Ovary (tissue), 10 donors: ENCODE results near the gene MINDY4B. TPM values are rescaled to one million over a fixed set of nuclear protein-coding genes. Genes with fewer than 3 reads are reported as not detected.

ENCODE experiments used
- DNase-seq, 5 donors: peaks; one replicate each; pipeline ENCODE4 v3.0.0-alpha.2; 2019 to 2020
- H3K27ac ChIP-seq, 2 donors: fragments of 200-600 bp; one replicate each; pipeline versions ENCODE4 v1.5.1 to v1.8.0; 2019 to 2022
- H3K27me3 ChIP-seq: fragments of 200-600 bp; one replicate; pipeline ENCODE4 v1.8.0; 2022
- H3K36me3 ChIP-seq: fragments of 200-600 bp; sonication (generic); one replicate; pipeline ENCODE4 v1.5.1; 2019
- H3K4me1 ChIP-seq: one replicate; pipeline ENCODE4 v1.8.1; 2013; ENCODE audit warnings: mild to moderate bottlenecking, moderate library complexity; ENCODE audit not compliant: insufficient read depth
- H3K4me3 ChIP-seq: fragments of 200-600 bp; sonication (generic); one replicate; pipeline ENCODE4 v1.5.1; 2017
- H3K9me3 ChIP-seq, 2 donors: fragments of 200-600 bp in 1 of 2; sonication (generic) in 1 of 2; one replicate each; pipeline versions ENCODE4 v1.5.1 to v1.8.1; 2013 to 2019; ENCODE audit warnings: mild to moderate bottlenecking in 1 of 2, moderate library complexity in 1 of 2
- CTCF ChIP-seq, 3 donors: fragments of 450-650 bp in 2 of 3; fragments of 200-600 bp in 1 of 3; IDR thresholded peaks; one replicate each; pipeline versions ENCODE4 v1.5.1 to v1.8.0; 2016 to 2022; ENCODE audit warnings: antibody characterized with exemption in 3 of 3, mild to moderate bottlenecking in 1 of 3
- EP300 ChIP-seq: sonication (generic); formaldehyde crosslinking; IDR thresholded peaks from one replicate; pipeline ENCODE4 v1.6.1; 2017; ENCODE audit warnings: antibody characterized with exemption
- POLR2A ChIP-seq: fragments of 450-650 bp; IDR thresholded peaks from one replicate; pipeline ENCODE4 v1.6.1; 2017; ENCODE audit warnings: antibody characterized with exemption, mild to moderate bottlenecking, moderate library complexity
- WGBS, 3 donors: extraction: QIAGEN DNeasy Blood & Tissue Kit in 1 of 3; methylation state at CpG; one replicate each; pipeline versions ENCODE4 v1.1.5 to v1.1.7; 2013 to 2017; 5-methylcytosine and 5-hydroxymethylcytosine counted together
- intact Hi-C, 4 donors: fragments of 100-400 bp; cut with DNase I; formaldehyde crosslinking; loops; one replicate each; pipeline versions ENCODE4 v1.11.0 to v1.15.1; 2022 to 2023
- long read RNA-seq, 3 donors: library from polyadenylated mRNA in 2 of 3; unstranded in 2 of 3; transcript quantifications; one replicate each; pipeline ENCODE4 v2.0.0 and lab custom pipeline, GENCODE V29; 2021 to 2026
- polyA plus RNA-seq, 2 donors: library from polyadenylated mRNA; stranded (reverse); fragments of 200-250 nt in 1 of 2; fragments of 350-450 nt in 1 of 2; fragmentation: Illumina TruSeq in 1 of 2; extraction: RNeasy Lipid Tissue Mini Kit (QIAGEN cat#74804) in 1 of 2; gene quantifications; one replicate each; pipeline ENCODE4 v1.2.3, GENCODE V29; 2013 to 2014
- total RNA-seq, 7 donors: library from RNA; depleted of rRNA in 2 of 7; stranded (reverse); fragments of >200 nt in 2 of 7; fragmentation: NEBNext Ultra II Directional in 3 of 7; extraction: Animal tissue kit (Norgen Biotek cat#: 25700) in 3 of 7; gene quantifications; one replicate each; pipeline versions ENCODE4 v1.1.0 to v1.2.4, GENCODE V29; 2016 to 2023
- donor health status: DM: no; HTN: no; CAD: no; lungs with moderate emphysema.
- donor health status: DM: no; HTN: no; CAD: no.
- donor health status: Bipolar disorder and iron deficiency.
- donor health status: DM: yes; HTN: yes; CAD: no.
- donor health status: DM: no; HTN: no; CAD: no.
- donor health status: DM: yes; HTN: yes; CAD: no.

The MINDY4B gene
- total RNA-seq (not detected), polyA plus RNA-seq (not detected)
- long read RNA-seq, donor 1, partial matches to known transcripts, result 0 of 2 reads
- long read RNA-seq, donor 1, other reads (novel, unspliced or antisense), result 2 of 2 reads
- long read RNA-seq, donor 2, result 0 reads
- long read RNA-seq, donor 3, result 0 reads

DNA sequence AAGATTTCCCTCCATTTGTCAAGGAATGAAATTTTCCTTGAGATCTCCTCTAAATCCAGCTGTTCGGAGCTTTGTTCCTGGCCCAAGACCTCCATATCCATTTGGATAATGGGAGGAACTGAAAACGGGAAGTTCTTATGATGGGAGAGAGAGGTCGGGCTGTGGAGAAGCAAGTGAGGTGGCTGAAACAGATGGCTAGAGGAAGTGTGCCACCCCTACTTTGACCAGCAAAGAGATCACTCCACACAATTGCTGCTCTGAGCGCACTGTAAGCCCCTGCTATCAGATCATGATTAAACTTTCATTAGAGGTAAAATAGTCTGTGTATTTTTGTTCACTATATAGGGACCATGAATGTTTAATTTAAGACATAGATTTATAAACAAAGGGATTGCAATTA is at the start of gene MINDY4B:
Gene MINDY4B (minus strand): TSS at position 101 of the 400 bp plus-strand sequence. CDS start 0 bp downstream, at position 101.
- Histone ChIP-seq H3K27me3 (no peaks in the 10 kb centered on the region), H3K27ac (no peak within 1 kb of the TSS), H3K9me3 (no peaks in the 10 kb centered on the region), H3K36me3 (no peaks in the 10 kb centered on the region), H3K4me3 (no peak within 1 kb of the TSS), H3K4me1 (no peaks in the 10 kb centered on the region)
- 91 to 98% (median 92%) methylated on average over 4 of the region's 4 CpGs for WGBS, 3 donors
- intact Hi-C loops, result no loop called here
- TF ChIP-seq EP300 (no peak), POLR2A (no peak), CTCF (IDR thresholded peaks at IDR 0.05) (no peak)
- no peak for DNase-seq

DNA sequence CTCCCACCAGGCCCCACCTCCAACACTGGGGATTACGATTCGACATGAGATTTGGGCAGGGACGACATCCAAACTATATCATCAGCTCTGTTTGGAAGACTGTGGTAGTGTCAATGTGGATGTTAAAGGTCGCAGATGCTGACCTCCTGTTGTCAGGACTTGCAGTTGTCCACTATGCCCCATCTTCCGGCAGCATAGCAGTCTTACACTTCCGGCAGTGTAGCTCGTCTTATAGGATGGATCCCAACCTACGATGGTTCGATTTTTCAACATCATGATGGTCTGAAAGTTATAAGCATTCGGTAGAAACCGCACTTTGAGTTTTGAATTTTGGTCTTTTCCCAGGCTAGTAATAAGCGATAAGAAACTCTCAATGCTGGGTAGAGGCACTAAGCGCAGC is 46.7 kb upstream of the MINDY4B start:
- WGBS, 3 donors, result 92 to 97% (median 96%) methylated on average over 13 of the region's 13 CpGs
- no peaks in the 10 kb centered on the region for H3K4me1 ChIP-seq
- intact Hi-C loops, result no loop called here

GRCh38 chr3:150945226-150946032 is 40.2 kb upstream of the MINDY4B start:
- Histone ChIP-seq H3K9me3 (no peaks in the 10 kb centered on the region), H3K27me3 (no peaks in the 10 kb centered on the region), H3K36me3 (no peaks in the 10 kb centered on the region), H3K27ac (no peak overlapping the region), H3K4me1 (no peaks in the 10 kb centered on the region), H3K4me3 (no peak overlapping the region)
- no peak for TF ChIP-seq EP300
- no peak for TF ChIP-seq POLR2A
- no peak for TF ChIP-seq CTCF (IDR thresholded peaks at IDR 0.05)
- DNase-seq, result no peak
- WGBS, 3 donors, result 52 to 67% (median 56%) methylated on average over 3 of the region's 3 CpGs
- intact Hi-C loops, result no loop called here

More for the DNA sequence above, 46.7 kb upstream of the MINDY4B start:
- no peaks in the 10 kb centered on the region for H3K36me3 ChIP-seq
- DNase-seq, result no peak
- no peaks in the 10 kb centered on the region for H3K27me3 ChIP-seq
- H3K27ac ChIP-seq, result no peak overlapping the region
- no peaks in the 10 kb centered on the region for H3K9me3 ChIP-seq
- no peak overlapping the region for H3K4me3 ChIP-seq
- TF ChIP-seq CTCF (IDR thresholded peaks at IDR 0.05), result no peak
- no peak for TF ChIP-seq POLR2A
- no peak for TF ChIP-seq EP300

DNA sequence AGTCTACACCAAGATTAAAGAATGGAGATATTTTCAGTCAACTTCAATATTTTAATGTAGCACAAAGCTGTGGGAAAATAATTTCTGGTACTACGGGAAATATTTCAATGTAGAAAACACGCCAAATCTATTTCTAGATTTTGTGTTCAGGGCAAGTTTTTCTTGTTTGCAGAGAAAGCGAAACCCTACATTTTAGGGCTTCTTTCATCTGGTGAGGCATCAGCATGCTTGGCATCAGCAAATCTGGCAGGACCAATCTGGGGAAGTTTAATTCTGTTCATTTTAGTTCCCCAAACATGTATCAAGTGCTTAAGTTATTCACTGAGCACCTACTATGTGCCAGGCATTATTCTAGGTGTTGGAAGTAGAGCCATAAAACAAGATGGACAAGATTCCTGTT is 37.0 kb upstream of the MINDY4B start:
- no peaks in the 10 kb centered on the region for H3K4me1 ChIP-seq
- TF ChIP-seq CTCF (IDR thresholded peaks at IDR 0.05) (no peak), POLR2A (no peak), EP300 (no peak)
- WGBS, 3 donors, result 64 to 75% (median 66%) methylated on average over 3 of the region's 3 CpGs
- no peaks in the 10 kb centered on the region for H3K36me3 ChIP-seq
- H3K9me3 ChIP-seq, result no peaks in the 10 kb centered on the region
- DNase-seq, result no peak
- no peaks in the 10 kb centered on the region for H3K27me3 ChIP-seq
- no peak overlapping the region for H3K4me3 ChIP-seq
- H3K27ac ChIP-seq, result no peak overlapping the region
- intact Hi-C loops, result no loop called here
